ENCODE measurements around the gene RAB3C.

RAB3C gene

DNA sequence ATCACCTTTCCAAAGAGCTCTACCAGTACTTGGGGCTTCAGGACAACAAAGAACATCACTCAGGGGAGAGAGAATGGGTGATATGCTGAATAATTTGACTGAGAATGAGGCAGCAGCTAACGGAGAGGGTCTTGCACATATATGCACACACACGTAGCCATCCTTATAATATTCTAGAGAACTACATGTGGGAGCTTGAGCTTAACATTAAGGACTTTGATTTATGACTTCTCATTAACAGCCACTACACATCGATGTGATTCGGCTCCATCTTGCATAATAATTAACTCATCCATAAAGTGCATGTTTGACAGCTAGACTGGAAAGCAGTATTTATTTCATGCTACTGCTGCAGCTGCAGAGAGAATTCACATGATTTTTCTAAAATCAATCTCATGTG lies 163.4 kb downstream of the RAB3C start:
- no peak for TF ChIP-seq POLR2A (IDR thresholded peaks at IDR 0.05; ENCODE audit: low read depth, low read length)
- TF ChIP-seq TAF1 (IDR thresholded peaks at IDR 0.05; ENCODE audit: borderline replicate concordance, low read depth, low read length) = no peak
- TF ChIP-seq POLR2AphosphoS5 (IDR thresholded peaks at IDR 0.05; ENCODE audit: low read depth, low read length) = no peak
- FAIRE-seq (no peak), DNase-seq (ENCODE audit: insufficient read length) (no peak)

DNA sequence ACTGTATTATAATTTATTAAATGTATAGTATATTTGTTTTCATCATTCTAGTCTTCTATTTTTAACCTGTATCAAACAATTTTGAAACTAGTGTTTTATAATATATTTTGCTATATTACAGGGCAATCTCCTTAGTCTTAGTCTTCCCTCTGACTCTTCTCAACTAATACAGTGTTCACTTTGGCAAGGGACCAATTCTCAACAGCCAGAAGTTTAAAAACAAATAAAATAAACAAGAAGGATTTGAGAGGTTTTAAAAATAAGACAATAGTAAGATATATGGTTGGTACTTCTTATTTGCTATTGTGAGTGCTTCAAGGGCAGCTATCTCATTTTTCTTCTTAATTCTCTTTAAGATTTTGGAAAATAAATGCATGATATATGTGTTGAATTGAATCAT lies 167.2 kb downstream of the RAB3C start:
- DNase-seq (ENCODE audit: insufficient read length) (no peak), FAIRE-seq (no peak)
- TF ChIP-seq TAF1 (IDR thresholded peaks at IDR 0.05; ENCODE audit: borderline replicate concordance, low read depth, low read length) (no peak), POLR2A (IDR thresholded peaks at IDR 0.05; ENCODE audit: low read depth, low read length) (no peak), POLR2AphosphoS5 (IDR thresholded peaks at IDR 0.05; ENCODE audit: low read depth, low read length) (no peak)

- TF ChIP-seq POLR2AphosphoS5 (IDR thresholded peaks at IDR 0.05; ENCODE audit: low read depth, low read length) (no peak), TAF1 (IDR thresholded peaks at IDR 0.05; ENCODE audit: borderline replicate concordance, low read depth, low read length) (no peak), POLR2A (IDR thresholded peaks at IDR 0.05; ENCODE audit: low read depth, low read length) (no peak)
- FAIRE-seq (no peak), DNase-seq (ENCODE audit: insufficient read length) (no peak)
Observed at GRCh38 chr5:58751222-58751837, 168.5 kb downstream of the RAB3C start.

- no peak for TF ChIP-seq TAF1 (IDR thresholded peaks at IDR 0.05; ENCODE audit: borderline replicate concordance, low read depth, low read length)
- FAIRE-seq = no peak
- DNase-seq (ENCODE audit: insufficient read length) = no peak
Observed at GRCh38 chr5:58752104-58752503, 169.2 kb downstream of the RAB3C start.

DNA sequence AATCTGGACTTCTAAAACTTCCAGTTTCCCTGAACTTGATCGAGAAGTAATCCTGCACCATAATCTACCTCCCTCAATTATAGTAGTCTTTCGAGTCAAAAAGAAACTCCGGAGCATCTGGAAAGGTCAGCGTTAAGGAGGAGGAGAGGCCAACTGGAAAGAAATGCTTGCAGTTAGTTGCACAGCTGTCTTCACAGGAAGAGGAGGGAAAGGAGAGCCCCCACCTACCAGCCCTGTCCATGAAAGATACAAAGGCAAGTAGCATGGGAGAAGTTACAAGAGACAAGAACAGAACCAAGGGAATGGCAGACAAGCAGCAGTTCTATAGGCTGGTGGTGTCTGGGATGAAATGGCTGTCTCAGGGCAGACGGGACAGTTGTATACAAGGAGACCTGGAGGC lies 170.6 kb downstream of the RAB3C start:
- FAIRE-seq (no peak), DNase-seq (ENCODE audit: insufficient read length) (no peak)
- TF ChIP-seq POLR2AphosphoS5 (IDR thresholded peaks at IDR 0.05; ENCODE audit: low read depth, low read length) (no peak), POLR2A (IDR thresholded peaks at IDR 0.05; ENCODE audit: low read depth, low read length) (no peak)

DNA sequence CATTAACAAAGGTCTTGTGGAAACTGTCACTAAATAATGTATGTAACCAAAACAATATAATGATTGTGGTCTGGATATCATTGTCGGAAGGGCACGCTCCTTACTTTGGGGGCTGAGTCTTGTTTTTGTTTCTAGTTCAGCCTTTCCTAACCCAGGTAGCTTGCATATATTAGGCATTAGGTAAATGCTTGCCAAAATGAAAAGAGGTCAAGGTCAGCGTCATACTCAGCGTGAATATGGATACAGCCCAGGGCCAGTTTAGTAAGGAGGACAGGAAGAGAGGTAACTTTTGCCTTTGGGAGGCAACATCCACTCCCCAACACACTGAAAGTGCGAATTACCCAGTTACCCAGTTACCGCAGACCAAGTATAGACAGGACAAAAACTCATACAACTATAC lies 171.4 kb downstream of the RAB3C start:
- no peak for DNase-seq (ENCODE audit: insufficient read length)
- TF ChIP-seq POLR2AphosphoS5 (IDR thresholded peaks at IDR 0.05; ENCODE audit: low read depth, low read length) (no peak), POLR2A (IDR thresholded peaks at IDR 0.05; ENCODE audit: low read depth, low read length) (no peak), TAF1 (IDR thresholded peaks at IDR 0.05; ENCODE audit: borderline replicate concordance, low read depth, low read length) (no peak)
- FAIRE-seq = no peak

- FAIRE-seq = no peak
Observed at GRCh38 chr5:58755397-58755796, 172.5 kb downstream of the RAB3C start.

GRCh38 chr5:58759745-58760144 lies 176.9 kb downstream of the RAB3C start:
- FAIRE-seq (peak; percentile 91), DNase-seq (ENCODE audit: insufficient read length) (no peak)
- TF ChIP-seq POLR2A (IDR thresholded peaks at IDR 0.05; ENCODE audit: low read depth, low read length) = no peak
- TF ChIP-seq POLR2AphosphoS5 (IDR thresholded peaks at IDR 0.05; ENCODE audit: low read depth, low read length) = no peak
- TF ChIP-seq TAF1 (IDR thresholded peaks at IDR 0.05; ENCODE audit: borderline replicate concordance, low read depth, low read length) = no peak

More at GRCh38 chr5:58755397-58755796, 172.5 kb downstream of the RAB3C start:
- no peak for DNase-seq (ENCODE audit: insufficient read length)
- TF ChIP-seq POLR2AphosphoS5 (IDR thresholded peaks at IDR 0.05; ENCODE audit: low read depth, low read length) (no peak), TAF1 (IDR thresholded peaks at IDR 0.05; ENCODE audit: borderline replicate concordance, low read depth, low read length) (no peak), POLR2A (IDR thresholded peaks at IDR 0.05; ENCODE audit: low read depth, low read length) (no peak)

DNA sequence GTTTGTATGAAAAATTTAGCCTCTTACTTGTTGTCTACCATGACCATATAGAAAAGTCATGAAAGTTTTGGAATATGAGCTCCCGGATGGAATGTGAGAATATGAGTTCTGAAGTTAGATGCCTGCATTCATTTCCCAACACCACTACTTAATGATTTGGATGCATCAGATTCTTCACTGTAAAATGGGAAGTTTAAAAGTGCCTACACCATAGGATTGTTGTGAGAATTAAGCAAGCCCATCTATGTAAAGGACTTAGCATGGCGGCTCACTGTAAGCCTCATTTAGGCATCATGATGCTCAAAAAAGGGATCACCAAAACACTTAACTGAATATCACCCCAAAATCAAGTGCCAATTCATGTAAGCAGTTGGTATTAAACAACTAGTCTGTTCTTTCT lies 177.3 kb downstream of the RAB3C start:
- no peak for TF ChIP-seq TAF1 (IDR thresholded peaks at IDR 0.05; ENCODE audit: borderline replicate concordance, low read depth, low read length)
- no peak for TF ChIP-seq POLR2AphosphoS5 (IDR thresholded peaks at IDR 0.05; ENCODE audit: low read depth, low read length)
- no peak for TF ChIP-seq POLR2A (IDR thresholded peaks at IDR 0.05; ENCODE audit: low read depth, low read length)
- peak; percentile 42 for FAIRE-seq
- no peak for DNase-seq (ENCODE audit: insufficient read length)

- no peak for FAIRE-seq
- TF ChIP-seq TAF1 (IDR thresholded peaks at IDR 0.05; ENCODE audit: borderline replicate concordance, low read depth, low read length) = no peak
- no peak for TF ChIP-seq POLR2AphosphoS5 (IDR thresholded peaks at IDR 0.05; ENCODE audit: low read depth, low read length)
- no peak for TF ChIP-seq POLR2A (IDR thresholded peaks at IDR 0.05; ENCODE audit: low read depth, low read length)
- no peak for DNase-seq (ENCODE audit: insufficient read length)
Observed at GRCh38 chr5:58761407-58761806, 178.5 kb downstream of the RAB3C start.

DNA sequence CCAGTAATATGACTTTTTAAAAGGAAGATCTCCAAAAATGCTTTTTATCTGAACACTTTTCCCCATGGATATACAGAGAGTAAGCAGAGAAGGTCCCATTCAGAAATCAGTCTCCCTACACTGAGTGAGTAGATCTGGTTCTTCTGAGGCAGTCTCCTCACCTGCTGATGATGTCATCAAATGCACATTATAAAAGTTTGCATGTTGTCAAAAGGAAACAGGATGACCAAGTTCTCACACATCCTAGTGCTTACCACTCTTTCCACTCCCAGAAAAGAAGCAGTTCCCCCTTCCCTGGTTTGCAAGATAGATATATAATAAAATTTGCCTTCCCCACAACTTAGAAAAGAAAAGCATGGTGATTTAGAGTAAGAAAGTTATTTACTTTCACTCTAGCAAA lies 180.5 kb downstream of the RAB3C start:
- DNase-seq (ENCODE audit: insufficient read length) (no peak), FAIRE-seq (no peak)

GRCh38 chr5:58764199-58764598 lies 181.3 kb downstream of the RAB3C start:
- FAIRE-seq = no peak
- no peak for TF ChIP-seq POLR2A (IDR thresholded peaks at IDR 0.05; ENCODE audit: low read depth, low read length)
- no peak for TF ChIP-seq TAF1 (IDR thresholded peaks at IDR 0.05; ENCODE audit: borderline replicate concordance, low read depth, low read length)
- no peak for TF ChIP-seq POLR2AphosphoS5 (IDR thresholded peaks at IDR 0.05; ENCODE audit: low read depth, low read length)
- no peak for DNase-seq (ENCODE audit: insufficient read length)

More for the DNA sequence above, 180.5 kb downstream of the RAB3C start:
- TF ChIP-seq POLR2AphosphoS5 (IDR thresholded peaks at IDR 0.05; ENCODE audit: low read depth, low read length) = no peak
- no peak for TF ChIP-seq TAF1 (IDR thresholded peaks at IDR 0.05; ENCODE audit: borderline replicate concordance, low read depth, low read length)
- no peak for TF ChIP-seq POLR2A (IDR thresholded peaks at IDR 0.05; ENCODE audit: low read depth, low read length)

DNA sequence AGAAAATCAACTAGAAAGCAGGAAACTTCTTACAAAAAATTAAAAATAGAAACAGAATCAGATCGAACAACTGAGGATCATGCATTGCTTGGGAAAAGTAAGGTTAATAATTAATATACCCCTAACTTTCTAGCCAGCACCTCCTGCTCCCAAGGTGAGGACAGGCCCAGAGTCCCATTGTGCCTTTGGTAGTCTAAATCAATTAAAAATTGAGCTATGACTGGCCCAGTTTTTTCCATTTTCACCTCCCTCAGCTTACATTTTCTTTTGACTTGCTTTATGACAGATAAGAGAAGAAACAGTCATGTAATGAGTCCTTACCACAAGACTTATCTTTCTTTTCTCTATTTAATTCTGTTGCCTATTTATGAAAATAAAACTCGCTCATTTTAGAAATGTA lies 182.2 kb downstream of the RAB3C start:
- FAIRE-seq (no peak), DNase-seq (ENCODE audit: insufficient read length) (no peak)
- no peak for TF ChIP-seq TAF1 (IDR thresholded peaks at IDR 0.05; ENCODE audit: borderline replicate concordance, low read depth, low read length)
- TF ChIP-seq POLR2A (IDR thresholded peaks at IDR 0.05; ENCODE audit: low read depth, low read length) = no peak
- no peak for TF ChIP-seq POLR2AphosphoS5 (IDR thresholded peaks at IDR 0.05; ENCODE audit: low read depth, low read length)
